HG03571 (cell line): ENCODE measurements around the gene ARHGAP9.
"Not testable (repeated sequence)": the region's sequence is repeated elsewhere in the genome, so short reads cannot be mapped to it uniquely, and the experiment has no call there.

Experiments
- ATAC-seq: cut with Tn5 transposase; IDR thresholded peaks from one replicate; pipeline ENCODE4 v1.9.1; 2021; ENCODE audit not compliant: unreplicated experiment

The ARHGAP9 gene

GRCh38 chr12:57459750-57460467, 19.8 kb downstream of the ARHGAP9 start, which contains the start of gene GLI1:
Gene GLI1 (plus strand): TSS chr12:57459785. CDS start chr12:57463692, 3,907 bp downstream.
- no peak for ATAC-seq

GRCh38 chr12:57459055-57459749, 20.5 kb downstream of the ARHGAP9 start:
- peak; percentile 53 for ATAC-seq

GRCh38 chr12:57458665-57459054, 21.0 kb downstream of the ARHGAP9 start:
- no peak for ATAC-seq

GRCh38 chr12:57456737-57457490, 22.8 kb downstream of the ARHGAP9 start:
- ATAC-seq: no peak

GRCh38 chr12:57456145-57456700, 23.4 kb downstream of the ARHGAP9 start:
- no peak for ATAC-seq

- ATAC-seq: no peak
Observed at GRCh38 chr12:57455374-57456144, 24.1 kb downstream of the ARHGAP9 start.

GRCh38 chr12:57454566-57455373, 24.9 kb downstream of the ARHGAP9 start, which contains the start of gene INHBE:
Gene INHBE (plus strand): TSS chr12:57455307. CDS start chr12:57455537, 230 bp downstream.
- ATAC-seq: no peak

- no peak for ATAC-seq
Observed at GRCh38 chr12:57454213-57454565, 25.5 kb downstream of the ARHGAP9 start.

GRCh38 chr12:57452937-57453509, 26.6 kb downstream of the ARHGAP9 start:
- ATAC-seq: no peak

GRCh38 chr12:57452181-57452936, 27.3 kb downstream of the ARHGAP9 start:
- ATAC-seq: no peak

- no peak for ATAC-seq
Observed at GRCh38 chr12:57451233-57451778, 28.4 kb downstream of the ARHGAP9 start.

GRCh38 chr12:57450057-57450456, 29.6 kb downstream of the ARHGAP9 start:
- ATAC-seq: no peak

GRCh38 chr12:57449375-57449774, 30.3 kb downstream of the ARHGAP9 start:
- no peak for ATAC-seq

- ATAC-seq: no peak
Observed at GRCh38 chr12:57448669-57449068, 31.0 kb downstream of the ARHGAP9 start.

GRCh38 chr12:57446292-57446960, 33.2 kb downstream of the ARHGAP9 start:
- no peak for ATAC-seq

- no peak for ATAC-seq
Observed at GRCh38 chr12:57444744-57445143, 34.9 kb downstream of the ARHGAP9 start.

GRCh38 chr12:57444337-57444736, 35.3 kb downstream of the ARHGAP9 start:
- not testable (repeated sequence) for ATAC-seq
